AG09319 (cell line): ENCODE measurements around the gene TSC1.

ENCODE experiments used
- DNase-seq: peaks from one replicate; pipeline ENCODE4 v3.0.0-alpha.2; 2010; ENCODE audit warnings: low read depth; ENCODE audit errors: extremely low read depth
- CTCF ChIP-seq: IDR thresholded peaks from 2 replicates; pipeline ENCODE4 v1.5.1; 2011; ENCODE audit warnings: low read depth, mild to moderate bottlenecking, inconsistent platforms, low read length, moderate library complexity

Gene TSC1

DNA sequence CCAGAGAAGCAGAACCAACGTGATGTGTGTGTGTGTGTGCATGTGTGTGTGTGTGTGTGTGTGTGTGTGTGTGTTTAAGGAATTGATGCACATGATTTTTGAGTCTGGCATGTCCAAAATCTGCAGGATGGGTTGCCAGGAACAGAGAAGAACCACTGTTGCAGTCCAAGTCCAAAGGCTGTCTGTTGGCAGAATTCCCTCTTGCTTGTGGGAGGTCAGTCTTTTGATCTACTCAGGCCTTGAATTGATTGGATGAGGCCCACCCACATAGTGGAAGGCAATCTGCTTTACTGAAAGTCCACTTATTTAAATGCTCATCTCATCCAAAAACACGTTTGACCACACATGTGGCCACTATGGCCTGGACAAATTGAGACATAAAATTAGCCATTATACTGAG, 11.4 kb upstream of the TSC1 start:
- DNase-seq = no peak
- TF ChIP-seq CTCF = no peak

GRCh38 chr9:132955123-132955522, 10.7 kb upstream of the TSC1 start:
- no peak for TF ChIP-seq CTCF

GRCh38 chr9:132949709-132950108, 5.3 kb upstream of the TSC1 start:
- TF ChIP-seq CTCF = no peak
- DNase-seq = no peak

More at GRCh38 chr9:132955123-132955522, 10.7 kb upstream of the TSC1 start:
- no peak for DNase-seq

GRCh38 chr9:132948482-132949050, 4.2 kb upstream of the TSC1 start:
- no peak for TF ChIP-seq CTCF
- no peak for DNase-seq

- no peak for TF ChIP-seq CTCF
- no peak for DNase-seq
These were observed 3.3 kb upstream of the TSC1 start for GRCh38 chr9:132947756-132948155.

- DNase-seq = no peak
- no peak for TF ChIP-seq CTCF
These were observed 2.3 kb upstream of the TSC1 start for GRCh38 chr9:132946631-132947295.

DNA sequence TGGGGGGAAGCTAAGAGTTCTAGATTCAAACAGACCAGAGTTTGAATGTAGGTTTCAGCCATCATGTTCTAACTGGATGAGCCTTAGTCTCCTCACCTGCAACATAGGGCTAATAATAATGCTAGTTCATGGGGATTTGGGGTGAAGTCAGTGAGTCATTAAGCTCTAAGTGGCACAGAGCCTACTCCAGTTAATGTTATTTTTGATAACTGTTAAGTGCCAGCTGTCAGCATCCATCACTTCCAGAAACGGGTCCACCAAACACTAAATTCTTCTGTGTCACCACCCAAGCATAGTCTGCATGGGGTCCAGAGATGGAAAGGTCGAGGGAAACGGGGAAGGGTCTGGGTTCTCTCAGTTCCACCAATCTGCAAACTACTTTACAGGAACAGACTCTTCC, 1.8 kb upstream of the TSC1 start:
- no peak for DNase-seq
- TF ChIP-seq CTCF = no peak
